ENCODE measurements around the gene SPIRE1. TPM values are rescaled to one million over a fixed set of nuclear protein-coding genes. Genes with fewer than 3 reads are reported as not detected.
"Not testable (repeated sequence)": the region's sequence is repeated elsewhere in the genome, so short reads cannot be mapped to it uniquely, and the experiment has no call there.

The SPIRE1 gene
- total RNA-seq, 6 donors from 2014 or later = 33.9 to 76.7 (median 59.6) TPM

- DNase-seq (no peak), ATAC-seq (ENCODE audit: low FRiP score in 2 of 2) (no peak)
- no peaks in the 10 kb centered on the region for H3K27me3 ChIP-seq
- TF ChIP-seq POLR2AphosphoS5 (IDR thresholded peaks at IDR 0.05) = no peak
- TF ChIP-seq POLR2A (IDR thresholded peaks at IDR 0.05) = no peak
- no peak for TF ChIP-seq CTCF (IDR thresholded peaks at IDR 0.05)
- no peak for TF ChIP-seq EP300 (IDR thresholded peaks at IDR 0.05)
- H3K9me3 ChIP-seq = peaks cover 0 to 8% (median 0%) of the 10 kb centered on the region in 4 donors
- 86 to 94% methylated on average over 3 to 4 of the region's 4 CpGs for WGBS, 2 donors
- peak overlapping the region in 3 of 4 donors; percentile 18 to 72 (median 49) for H3K27ac ChIP-seq
- H3K4me1 ChIP-seq = peaks cover 0 to 22% (median 3%) of the 10 kb centered on the region in 4 donors
- H3K4me3 ChIP-seq = no peak overlapping the region
- H3K36me3 ChIP-seq = no peaks in the 10 kb centered on the region
Measured at GRCh38 chr18:12552879-12553242, 105.0 kb downstream of the SPIRE1 start.

GRCh38 chr18:12551943-12552878, 105.7 kb downstream of the SPIRE1 start:
- peaks cover 0 to 22% (median 3%) of the 10 kb centered on the region in 4 donors for H3K4me1 ChIP-seq
- not testable (repeated sequence) for H3K27me3 ChIP-seq, H3K9me3 ChIP-seq, H3K36me3 ChIP-seq, H3K4me3 ChIP-seq
- TF ChIP-seq POLR2AphosphoS5 (IDR thresholded peaks at IDR 0.05) (peak in 1 of 2 donors; percentile 51), POLR2A (IDR thresholded peaks at IDR 0.05) (peak in 1 of 4 donors; percentile 42), CTCF (IDR thresholded peaks at IDR 0.05) (peak in 2 of 6 experiments; percentile 11 to 26), EP300 (IDR thresholded peaks at IDR 0.05) (peak in 2 of 4 donors; percentile 57 to 91)
- H3K27ac ChIP-seq = peak overlapping the region in 3 of 4 donors; percentile 49 to 72 (median 59)
- DNase-seq (peak in 1 of 2 donors; percentile 91), ATAC-seq (ENCODE audit: low FRiP score in 2 of 2) (peak; percentile 64 to 89)
- WGBS, 2 donors = 55 to 69% methylated on average over 13 of the region's 13 CpGs

GRCh38 chr18:12551466-12551865, 106.4 kb downstream of the SPIRE1 start:
- WGBS, 2 donors = 86 to 90% methylated on average over 13 of the region's 13 CpGs
- ATAC-seq (ENCODE audit: low FRiP score in 2 of 2) (peak; percentile 23 to 68), DNase-seq (peak in 1 of 2 donors; percentile 64)
- Histone ChIP-seq H3K27ac (peak overlapping the region in 3 of 4 donors; percentile 49 to 72 (median 59)), H3K4me1 (peaks cover 0 to 22% (median 3%) of the 10 kb centered on the region in 4 donors)
- H3K9me3 ChIP-seq, H3K27me3 ChIP-seq, H3K4me3 ChIP-seq, H3K36me3 ChIP-seq: not testable (repeated sequence)
- TF ChIP-seq POLR2AphosphoS5 (IDR thresholded peaks at IDR 0.05) = peak in 1 of 2 donors; percentile 7

GRCh38 chr18:12543697-12544096, 114.2 kb downstream of the SPIRE1 start:
- H3K9me3 ChIP-seq = peaks cover 0 to 14% (median 12%) of the 10 kb centered on the region in 4 donors
- no peaks in the 10 kb centered on the region for H3K4me1 ChIP-seq
- DNase-seq = no peak
- WGBS, 2 donors = 57 to 62% methylated on average over 3 of the region's 3 CpGs
- no peaks in the 10 kb centered on the region for H3K27me3 ChIP-seq
- H3K36me3 ChIP-seq = peaks cover 0 to 6% (median 1%) of the 10 kb centered on the region in 4 donors
- H3K27ac ChIP-seq = no peak overlapping the region
- TF ChIP-seq CTCF (IDR thresholded peaks at IDR 0.05) (no peak), POLR2AphosphoS5 (IDR thresholded peaks at IDR 0.05) (no peak), EP300 (IDR thresholded peaks at IDR 0.05) (no peak), POLR2A (IDR thresholded peaks at IDR 0.05) (no peak)
- H3K4me3 ChIP-seq = no peak overlapping the region
- no peak for ATAC-seq (ENCODE audit: low FRiP score in 2 of 2)

GRCh38 chr18:12540751-12541150, 117.2 kb downstream of the SPIRE1 start:
- peaks cover 0 to 2% (median 1%) of the 10 kb centered on the region in 4 donors for H3K36me3 ChIP-seq
- no peaks in the 10 kb centered on the region for H3K27me3 ChIP-seq
- no peak overlapping the region for H3K4me3 ChIP-seq
- no peak for TF ChIP-seq CTCF (IDR thresholded peaks at IDR 0.05)
- no peak for TF ChIP-seq POLR2AphosphoS5 (IDR thresholded peaks at IDR 0.05)
- TF ChIP-seq POLR2A (IDR thresholded peaks at IDR 0.05) = no peak
- no peak for TF ChIP-seq EP300 (IDR thresholded peaks at IDR 0.05)
- H3K27ac ChIP-seq = no peak overlapping the region
- ATAC-seq (ENCODE audit: low FRiP score in 2 of 2) (no peak), DNase-seq (no peak)
- no peaks in the 10 kb centered on the region for H3K4me1 ChIP-seq
- 90 to 98% methylated on average over 2 of the region's 2 CpGs for WGBS, 2 donors
- peaks cover 0 to 14% (median 12%) of the 10 kb centered on the region in 4 donors for H3K9me3 ChIP-seq

GRCh38 chr18:12539158-12539557, 118.7 kb downstream of the SPIRE1 start:
- 85 to 88% methylated on average over 4 of the region's 4 CpGs for WGBS, 2 donors
- ATAC-seq (ENCODE audit: low FRiP score in 2 of 2); DNase-seq: not testable (repeated sequence)

More at GRCh38 chr18:12539158-12539557, 118.7 kb downstream of the SPIRE1 start:
- H3K36me3 ChIP-seq, H3K4me1 ChIP-seq, H3K27ac ChIP-seq, H3K27me3 ChIP-seq, H3K4me3 ChIP-seq: not testable (repeated sequence)
- H3K9me3 ChIP-seq = peaks cover 0 to 14% (median 12%) of the 10 kb centered on the region in 4 donors
